ENCODE results near the gene ZNF343. TPM values are rescaled to one million over a fixed set of nuclear protein-coding genes. Genes with fewer than 3 reads are reported as not detected.
"Not testable (repeated sequence)": the region's sequence is repeated elsewhere in the genome, so short reads cannot be mapped to it uniquely, and the experiment has no call there.

Gene ZNF343
- total RNA-seq, 3 donors from 2014 or later: 10.4 to 13.7 (median 11.9) TPM

- H3K36me3 Mint-ChIP-seq (ENCODE audit: insufficient read depth): no peaks in the 10 kb centered on the region
- H3K9me3 Mint-ChIP-seq: no peaks in the 10 kb centered on the region
- ATAC-seq (no peak), DNase-seq (no peak)
- no peak overlapping the region for H3K4me3 Mint-ChIP-seq
- peaks cover 13% of the 10 kb centered on the region for H3K4me1 Mint-ChIP-seq (ENCODE audit: low read depth)
- no peaks in the 10 kb centered on the region for H3K27me3 Mint-ChIP-seq (ENCODE audit: low read depth)
These were observed 19.0 kb upstream of the ZNF343 start for GRCh38 chr20:2527762-2528161.

GRCh38 chr20:2526218-2526583, 17.5 kb upstream of the ZNF343 start:
- H3K27me3 Mint-ChIP-seq (ENCODE audit: low read depth); DNase-seq; H3K9me3 Mint-ChIP-seq; H3K36me3 Mint-ChIP-seq (ENCODE audit: insufficient read depth); H3K4me3 Mint-ChIP-seq; ATAC-seq: not testable (repeated sequence)
- peaks cover 16% of the 10 kb centered on the region for H3K4me1 Mint-ChIP-seq (ENCODE audit: low read depth)

- H3K36me3 Mint-ChIP-seq (ENCODE audit: insufficient read depth): no peaks in the 10 kb centered on the region
- ATAC-seq (peak; percentile 71 to 75), DNase-seq (peak; percentile 34)
- H3K27me3 Mint-ChIP-seq (ENCODE audit: low read depth): no peaks in the 10 kb centered on the region
- no peaks in the 10 kb centered on the region for H3K9me3 Mint-ChIP-seq
- H3K4me1 Mint-ChIP-seq (ENCODE audit: low read depth): peaks cover 15% of the 10 kb centered on the region
- H3K4me3 Mint-ChIP-seq: peak overlapping the region; percentile 90
These were observed 16.2 kb upstream of the ZNF343 start for GRCh38 chr20:2524709-2525506.

DNA sequence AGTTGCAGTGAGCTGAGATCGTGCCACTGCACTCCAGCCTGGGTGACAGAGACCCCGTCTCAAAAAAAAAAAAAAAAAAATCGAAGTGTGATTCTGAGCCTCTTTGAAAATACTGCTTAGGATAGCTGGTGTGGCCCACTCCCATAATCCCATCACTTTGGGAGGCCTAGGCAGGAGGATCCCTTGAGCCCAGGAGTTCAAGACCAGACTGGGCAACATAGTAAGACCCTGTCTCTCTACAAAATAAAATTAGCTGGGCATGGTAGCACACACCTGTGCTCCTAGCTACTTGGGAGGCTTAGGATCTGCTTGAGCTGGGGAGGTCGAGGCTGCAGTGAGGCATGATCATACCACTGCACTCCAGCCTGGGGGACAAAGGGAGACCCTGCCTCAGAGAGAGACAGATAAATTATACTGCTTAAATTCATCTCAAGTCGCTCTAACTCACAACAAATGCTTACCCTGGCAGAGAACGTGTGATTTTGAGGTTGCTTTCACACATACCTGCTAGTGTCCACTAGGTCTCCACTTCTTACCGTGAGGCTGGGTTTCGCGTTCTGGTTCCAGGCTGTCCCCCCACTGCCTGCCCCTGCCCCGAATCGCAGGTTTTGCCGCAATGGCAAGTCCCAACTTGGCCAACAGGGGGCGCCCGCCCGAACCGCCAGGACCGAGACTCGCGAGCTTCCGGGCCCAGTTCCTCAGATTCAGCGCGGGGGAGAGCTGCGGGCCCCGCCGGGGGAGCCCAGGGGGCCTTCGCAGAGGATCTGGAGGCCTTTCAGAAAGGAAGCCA, 15.4 kb upstream of the ZNF343 start:
- DNase-seq (peak; percentile 93), ATAC-seq (peak; percentile 80)
- no peaks in the 10 kb centered on the region for H3K36me3 Mint-ChIP-seq (ENCODE audit: insufficient read depth)
- H3K4me3 Mint-ChIP-seq: peak overlapping the region; percentile 90
- H3K9me3 Mint-ChIP-seq: no peaks in the 10 kb centered on the region
- peaks cover 14% of the 10 kb centered on the region for H3K4me1 Mint-ChIP-seq (ENCODE audit: low read depth)
- no peaks in the 10 kb centered on the region for H3K27me3 Mint-ChIP-seq (ENCODE audit: low read depth)

DNA sequence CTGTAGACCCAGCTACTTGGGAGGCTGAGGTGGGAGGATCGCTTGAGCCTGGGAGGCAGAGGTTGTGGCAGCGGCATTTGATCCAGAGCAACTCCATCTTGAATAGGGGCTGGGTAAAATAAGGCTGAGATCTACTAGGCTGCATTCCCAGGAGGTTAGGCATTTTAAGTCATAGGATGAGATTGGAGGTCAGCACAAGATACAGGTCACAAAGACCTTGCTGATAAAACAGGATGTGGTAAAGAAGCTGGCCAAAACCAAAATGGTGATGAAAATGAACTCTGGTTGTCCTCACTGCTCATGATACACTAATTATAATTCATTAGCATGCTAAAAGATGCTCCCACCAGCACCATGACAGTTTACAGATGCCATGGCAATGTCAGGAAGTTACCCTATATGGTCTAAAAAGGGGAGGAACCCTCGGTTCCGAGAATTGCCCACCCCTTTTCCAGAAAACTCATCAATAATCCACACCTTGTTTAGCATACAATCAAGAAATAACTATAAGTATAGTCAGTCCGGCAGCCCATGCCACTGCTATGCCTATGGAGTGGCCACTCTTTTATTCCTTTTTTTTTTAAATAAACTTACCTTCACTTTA, 14.2 kb upstream of the ZNF343 start:
- H3K4me3 Mint-ChIP-seq; ATAC-seq; H3K9me3 Mint-ChIP-seq; H3K27me3 Mint-ChIP-seq (ENCODE audit: low read depth); H3K36me3 Mint-ChIP-seq (ENCODE audit: insufficient read depth); DNase-seq: not testable (repeated sequence)
- peaks cover 14% of the 10 kb centered on the region for H3K4me1 Mint-ChIP-seq (ENCODE audit: low read depth)

DNA sequence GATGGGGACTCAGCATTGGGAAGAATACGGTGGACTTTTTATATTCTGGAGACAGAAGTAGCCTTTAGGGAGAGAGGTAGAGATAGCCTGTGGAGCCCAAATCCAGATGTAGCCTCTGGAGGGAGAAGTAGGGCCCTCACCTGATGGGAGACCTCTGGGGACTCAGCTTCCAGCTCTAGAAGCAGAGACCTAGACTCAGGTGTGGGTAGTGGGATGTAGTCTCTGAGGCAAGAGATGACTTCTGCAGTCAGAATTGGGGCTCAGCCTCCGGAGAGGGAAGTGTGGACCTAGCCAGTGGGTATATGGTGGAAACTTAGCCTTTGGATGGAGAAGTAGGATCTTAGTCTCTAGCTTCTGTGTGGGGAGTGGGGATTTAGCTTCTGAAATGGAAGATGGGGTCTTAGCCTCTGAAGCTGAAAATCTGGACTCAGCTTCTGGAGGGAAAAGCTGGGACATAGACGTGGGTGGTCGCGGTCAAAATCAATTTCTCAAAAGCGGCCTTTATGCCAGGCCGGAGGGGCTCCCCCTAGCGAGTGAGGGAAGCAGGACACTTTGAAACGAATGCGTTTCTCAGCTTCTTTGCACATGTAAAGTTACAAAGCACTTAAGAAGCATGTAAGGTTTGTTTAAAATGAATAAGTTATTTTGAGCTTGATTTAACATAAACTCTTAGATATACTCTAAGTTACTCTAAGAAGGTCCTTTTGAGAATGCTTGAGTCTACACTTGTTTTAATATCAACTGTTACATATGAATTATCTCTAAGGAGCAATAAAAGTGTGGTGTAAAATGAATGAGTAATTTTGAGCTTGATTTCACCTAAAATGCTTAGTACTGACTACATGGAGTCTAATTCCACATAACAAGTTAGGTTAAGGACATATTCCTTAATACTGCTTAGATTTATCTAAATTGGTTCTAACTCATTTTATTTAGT, 12.9 kb upstream of the ZNF343 start:
- peaks cover 14% of the 10 kb centered on the region for H3K4me1 Mint-ChIP-seq (ENCODE audit: low read depth)
- no peaks in the 10 kb centered on the region for H3K9me3 Mint-ChIP-seq
- no peaks in the 10 kb centered on the region for H3K27me3 Mint-ChIP-seq (ENCODE audit: low read depth)
- H3K4me3 Mint-ChIP-seq: no peak overlapping the region
- DNase-seq (peak; percentile 38), ATAC-seq (no peak)
- no peaks in the 10 kb centered on the region for H3K36me3 Mint-ChIP-seq (ENCODE audit: insufficient read depth)

GRCh38 chr20:2520617-2521016, 11.9 kb upstream of the ZNF343 start:
- Mint-ChIP-seq H3K27me3 (ENCODE audit: low read depth) (no peaks in the 10 kb centered on the region), H3K9me3 (no peaks in the 10 kb centered on the region), H3K4me3 (no peak overlapping the region), H3K36me3 (ENCODE audit: insufficient read depth) (no peaks in the 10 kb centered on the region), H3K4me1 (ENCODE audit: low read depth) (peaks cover 14% of the 10 kb centered on the region)
- ATAC-seq (no peak), DNase-seq (no peak)

DNA sequence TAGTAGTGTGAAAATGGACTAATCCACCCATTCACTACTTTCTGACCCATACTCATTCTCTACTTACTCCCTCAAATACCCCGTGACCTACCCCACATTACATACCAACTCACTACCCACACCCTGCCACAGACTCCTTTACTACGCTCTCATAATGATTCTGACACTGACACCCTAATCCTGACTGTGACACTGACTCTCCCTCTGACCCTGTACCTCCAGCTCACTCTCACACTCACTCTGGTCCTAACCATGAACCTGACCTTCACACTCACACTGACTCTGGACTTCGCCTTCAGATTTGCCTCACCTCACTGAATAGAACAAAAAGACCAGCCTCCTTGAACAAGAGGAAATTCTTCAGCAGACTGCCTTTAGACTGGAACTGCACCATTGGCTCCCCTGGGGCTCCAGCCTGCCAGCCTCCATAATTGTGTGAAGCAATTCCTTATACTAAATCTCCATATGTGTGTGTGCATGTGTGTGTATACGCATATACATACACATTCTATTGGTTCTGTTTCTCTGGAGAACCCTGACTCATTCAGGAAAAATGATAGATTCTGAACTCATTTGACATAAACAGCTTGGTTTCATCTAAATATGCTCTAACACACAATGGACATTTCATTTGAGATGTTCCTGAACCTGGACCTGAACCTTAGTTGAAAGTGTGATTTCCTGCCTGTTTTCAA, 10.5 kb upstream of the ZNF343 start:
- no peak for DNase-seq
- Mint-ChIP-seq H3K9me3 (no peaks in the 10 kb centered on the region), H3K4me1 (ENCODE audit: low read depth) (peaks cover 6% of the 10 kb centered on the region), H3K4me3 (no peak overlapping the region), H3K27me3 (ENCODE audit: low read depth) (peaks cover 3% of the 10 kb centered on the region), H3K36me3 (ENCODE audit: insufficient read depth) (no peaks in the 10 kb centered on the region)
- ATAC-seq: peak in 1 of 2 donors; percentile 32

DNA sequence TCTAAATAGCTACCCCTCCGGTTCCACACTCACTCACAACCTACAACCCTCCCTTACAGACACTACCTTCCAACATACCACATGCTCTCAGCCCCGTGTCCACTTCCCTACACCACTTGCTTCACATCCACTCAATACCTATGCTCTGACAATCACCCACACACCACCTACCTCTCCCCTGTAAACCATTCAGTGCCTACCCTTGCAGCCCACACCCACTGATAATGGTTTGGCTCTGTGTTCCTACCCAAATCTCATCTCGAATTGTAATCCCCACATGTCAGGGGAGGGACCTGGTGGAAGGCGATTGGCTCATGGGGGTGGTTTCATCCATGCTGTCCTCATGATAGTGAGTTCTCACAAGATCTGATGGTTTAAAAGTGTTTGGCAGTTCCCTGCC, 9.8 kb upstream of the ZNF343 start:
- peaks cover 3% of the 10 kb centered on the region for H3K4me1 Mint-ChIP-seq (ENCODE audit: low read depth)
- no peak overlapping the region for H3K4me3 Mint-ChIP-seq
- peaks cover 7% of the 10 kb centered on the region for H3K27me3 Mint-ChIP-seq (ENCODE audit: low read depth)
- ATAC-seq (no peak), DNase-seq (no peak)
- no peaks in the 10 kb centered on the region for H3K9me3 Mint-ChIP-seq
- H3K36me3 Mint-ChIP-seq (ENCODE audit: insufficient read depth): no peaks in the 10 kb centered on the region

DNA sequence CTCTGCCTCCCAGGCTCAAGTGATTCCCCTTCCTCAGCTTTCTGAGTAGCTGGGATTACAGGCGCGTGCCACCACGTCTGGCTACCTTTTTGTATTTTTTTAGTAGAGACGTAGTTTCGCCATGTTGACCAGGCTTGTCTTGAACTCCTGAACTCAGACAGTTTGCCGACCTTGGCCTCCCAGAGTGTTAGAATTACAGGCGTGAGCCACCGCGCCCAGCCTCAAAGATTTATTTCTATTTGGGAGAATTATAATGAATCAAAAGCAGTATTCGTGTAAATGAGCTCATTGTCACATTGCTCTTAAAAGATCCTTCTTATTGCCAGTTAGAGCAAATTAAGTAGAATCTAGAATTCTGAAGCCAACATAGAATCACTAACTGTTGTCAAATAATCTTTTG, 9.4 kb upstream of the ZNF343 start:
- DNase-seq: no peak
- no peaks in the 10 kb centered on the region for H3K9me3 Mint-ChIP-seq
- H3K4me3 Mint-ChIP-seq: no peak overlapping the region
- H3K36me3 Mint-ChIP-seq (ENCODE audit: insufficient read depth): no peaks in the 10 kb centered on the region
- peaks cover 8% of the 10 kb centered on the region for H3K27me3 Mint-ChIP-seq (ENCODE audit: low read depth)
- peaks cover 3% of the 10 kb centered on the region for H3K4me1 Mint-ChIP-seq (ENCODE audit: low read depth)
- no peak for ATAC-seq

GRCh38 chr20:2516399-2516798, 7.7 kb upstream of the ZNF343 start:
- H3K9me3 Mint-ChIP-seq: no peaks in the 10 kb centered on the region
- H3K4me3 Mint-ChIP-seq: no peak overlapping the region
- H3K36me3 Mint-ChIP-seq (ENCODE audit: insufficient read depth): no peaks in the 10 kb centered on the region
- peaks cover 19% of the 10 kb centered on the region for H3K27me3 Mint-ChIP-seq (ENCODE audit: low read depth)
- H3K4me1 Mint-ChIP-seq (ENCODE audit: low read depth): peaks cover under 1% of the 10 kb centered on the region
- ATAC-seq: no peak
- DNase-seq: no peak

GRCh38 chr20:2515203-2515602, 6.5 kb upstream of the ZNF343 start:
- H3K36me3 Mint-ChIP-seq (ENCODE audit: insufficient read depth): no peaks in the 10 kb centered on the region
- no peaks in the 10 kb centered on the region for H3K9me3 Mint-ChIP-seq
- no peak overlapping the region for H3K4me3 Mint-ChIP-seq
- DNase-seq: no peak
- peaks cover 28% of the 10 kb centered on the region for H3K27me3 Mint-ChIP-seq (ENCODE audit: low read depth)
- no peak for ATAC-seq
- no peaks in the 10 kb centered on the region for H3K4me1 Mint-ChIP-seq (ENCODE audit: low read depth)

GRCh38 chr20:2509794-2510193, 1.1 kb upstream of the ZNF343 start:
- ATAC-seq (no peak), DNase-seq (no peak)
- Mint-ChIP-seq H3K4me1 (ENCODE audit: low read depth) (peaks cover 18% of the 10 kb centered on the region), H3K27me3 (ENCODE audit: low read depth) (peaks cover 27% of the 10 kb centered on the region), H3K36me3 (ENCODE audit: insufficient read depth) (peaks cover 2% of the 10 kb centered on the region), H3K9me3 (no peaks in the 10 kb centered on the region), H3K4me3 (peak overlapping the region; percentile 11)
